SK-N-SH (cell line): ENCODE data around the gene KCTD14. TPM values are rescaled to one million over a fixed set of nuclear protein-coding genes. Genes with fewer than 3 reads are reported as not detected.

Experiments
- CTCF ChIA-PET: fragments of 300-600, 350-600 bp; formaldehyde crosslinking; extraction: SDS; loops from one replicate; lab custom pipeline; 2021; lab: Yijun Ruan, JAX
- POLR2A ChIA-PET: fragments of 350-600 bp; sonication (Branson Sonifier 250); formaldehyde crosslinking; extraction: SDS; loops from one replicate; lab custom pipeline; 2020; ENCODE audit warnings: antibody characterized with exemption, inconsistent platforms; lab: Yijun Ruan, JAX
- DNase-seq: peaks from one replicate; pipeline ENCODE4 v3.0.0; 2012
- H2AFZ ChIP-seq: fragments of 200-600 bp; sonication (generic); 2 replicates; pipeline ENCODE4 v1.8.1; 2016; ENCODE audit warnings: antibody characterized with exemption, mild to moderate bottlenecking, low read depth
- H3F3A ChIP-seq: fragments of 200-600 bp; sonication (generic); replicated peaks from 2 replicates; pipeline ENCODE3; 2016; ENCODE audit warnings: antibody characterized with exemption, mild to moderate bottlenecking; ENCODE audit not compliant: insufficient read depth
- H3K27ac ChIP-seq, 2 experiments: fragments of 200-500 bp in 1 of 2; fragments of 200-600 bp in 1 of 2; sonication (Bioruptor generic) in 1 of 2; sonication (generic), shearing (Covaris generic) in 1 of 2; 2 replicates each; pipeline versions ENCODE4 v1.5.1 to v1.6.1; 2014 to 2016; ENCODE audit warnings: low read depth in 2 of 2, inconsistent platforms in 1 of 2, low read length in 1 of 2, mild to moderate bottlenecking in 1 of 2, mixed read lengths in 1 of 2
- H3K27me3 ChIP-seq: fragments of 200-600 bp; sonication (generic), shearing (Covaris generic); 2 replicates; pipeline ENCODE4 v1.6.1; 2016; ENCODE audit warnings: mixed run types; ENCODE audit not compliant: insufficient read depth
- H3K36me3 ChIP-seq, 2 experiments: fragments of 200-500 bp in 1 of 2; fragments of 200-600 bp in 1 of 2; sonication (Bioruptor generic) in 1 of 2; sonication (generic) in 1 of 2; replicated peaks in 1 of 2; 2 replicates each; pipeline versions ENCODE3 to v1.5.1; 2014 to 2016; ENCODE audit warnings: low read length in 1 of 2, mild to moderate bottlenecking in 1 of 2; ENCODE audit not compliant: insufficient read depth in 2 of 2, control insufficient read depth in 1 of 2
- H3K4me1 ChIP-seq, 2 experiments: fragments of 200-500 bp in 1 of 2; fragments of 200-600 bp in 1 of 2; sonication (Bioruptor generic) in 1 of 2; sonication (generic), shearing (Covaris generic) in 1 of 2; 2 replicates each; pipeline versions ENCODE4 v1.5.1 to v1.6.1; 2014 to 2016; ENCODE audit warnings: low read depth in 1 of 2, low read length in 1 of 2, mixed run types in 1 of 2; ENCODE audit not compliant: insufficient read depth in 2 of 2, control insufficient read depth in 1 of 2
- H3K4me2 ChIP-seq: fragments of 200-600 bp; sonication (generic), shearing (Covaris generic); 2 replicates; pipeline ENCODE4 v1.6.1; 2017; ENCODE audit warnings: mixed run types
- H3K4me3 ChIP-seq, 2 experiments: fragments of 200-500 bp in 1 of 2; fragments of 200-600 bp in 1 of 2; sonication (Bioruptor generic) in 1 of 2; sonication (generic), shearing (Covaris generic) in 1 of 2; 2 replicates each; pipeline versions ENCODE4 v1.5.1 to v1.8.1; 2014 to 2016; ENCODE audit warnings: low read depth in 2 of 2, inconsistent platforms in 1 of 2, low read length in 1 of 2, mild to moderate bottlenecking in 1 of 2, mixed read lengths in 1 of 2, moderate library complexity in 1 of 2
- H3K79me2 ChIP-seq: fragments of 200-600 bp; sonication (generic); 2 replicates; pipeline ENCODE4 v1.8.1; 2017; ENCODE audit warnings: mild to moderate bottlenecking; ENCODE audit not compliant: insufficient read depth
- H3K9ac ChIP-seq: fragments of 200-600 bp; sonication (generic); 2 replicates; pipeline ENCODE4 v1.6.1; 2017; ENCODE audit warnings: mixed run types
- H3K9me2 ChIP-seq: fragments of 200-600 bp; sonication (generic); 2 replicates; pipeline ENCODE4 v1.6.1; 2017; ENCODE audit warnings: mixed run types
- H3K9me3 ChIP-seq: fragments of 200-600 bp; sonication (generic); 2 replicates; pipeline ENCODE4 v1.6.1; 2017; ENCODE audit warnings: mixed run types, mild to moderate bottlenecking, moderate library complexity
- H4K20me1 ChIP-seq: fragments of 200-600 bp; sonication (generic); 2 replicates; pipeline ENCODE4 v1.6.1; 2017; ENCODE audit warnings: mild to moderate bottlenecking, mixed run types; ENCODE audit not compliant: insufficient read depth
- CHD2 ChIP-seq: fragments of 150-350 bp; IDR thresholded peaks from 2 replicates; pipeline ENCODE4 v1.6.1; 2018; ENCODE audit warnings: low read length; ENCODE audit not compliant: partially characterized antibody
- FOSL2 ChIP-seq: IDR thresholded peaks from 2 replicates; pipeline ENCODE4 v1.4.0; 2012; ENCODE audit warnings: low read depth, mild to moderate bottlenecking, moderate library complexity, borderline replicate concordance
- NFIC ChIP-seq: IDR thresholded peaks from 2 replicates; pipeline ENCODE4 v1.4.0; 2012; ENCODE audit warnings: borderline replicate concordance
- NRF1 ChIP-seq: IDR thresholded peaks from 2 replicates; pipeline ENCODE4 v1.6.1; 2012; ENCODE audit warnings: low read depth, mild to moderate bottlenecking, low read length
- RCOR1 ChIP-seq: fragments of 150-350 bp; IDR thresholded peaks from 2 replicates; pipeline ENCODE4 v1.6.1; 2017; ENCODE audit warnings: antibody characterized with exemption, low read length
- RFX5 ChIP-seq: IDR thresholded peaks from 2 replicates; pipeline ENCODE4 v1.6.1; 2012; ENCODE audit warnings: mild to moderate bottlenecking, improper control_type of control experiment, low read length
- RXRA ChIP-seq: IDR thresholded peaks from 2 replicates; pipeline ENCODE4 v1.4.0; 2012; ENCODE audit warnings: low read depth, mild to moderate bottlenecking, borderline replicate concordance
- TAF1 ChIP-seq: IDR thresholded peaks from 2 replicates; pipeline ENCODE4 v1.6.1; 2012; ENCODE audit warnings: low read depth, mild to moderate bottlenecking, low read length, moderate library complexity, borderline replicate concordance
- TCF12 ChIP-seq: IDR thresholded peaks from 2 replicates; pipeline ENCODE4 v1.4.0; 2012
- TEAD4 ChIP-seq: IDR thresholded peaks from 2 replicates; pipeline ENCODE4 v1.4.0; 2012; ENCODE audit warnings: mild to moderate bottlenecking, borderline replicate concordance; ENCODE audit not compliant: insufficient read depth
- USF1 ChIP-seq: IDR thresholded peaks from 2 replicates; pipeline ENCODE4 v1.4.0; 2012; ENCODE audit warnings: low read depth, borderline replicate concordance
- WGBS: methylation state at CpG from one replicate; pipeline ENCODE4 v1.1.6; 2017; ENCODE audit warnings: low lambda C conversion rate; 5-methylcytosine and 5-hydroxymethylcytosine counted together
- polyA plus RNA-seq, 3 experiments: library from polyadenylated mRNA; depleted of rRNA; stranded (reverse); fragments of >200 nt; gene quantifications; 2 replicates each; pipeline ENCODE4 v1.2.3, GENCODE V29; 2012
- TF ChIP-seq, protein P1 (sequence below): fragments of 150-350 bp; IDR thresholded peaks from 2 replicates; pipeline ENCODE4 v1.6.1; 2017; ENCODE audit warnings: antibody characterized with exemption, low read length, low read depth, borderline replicate concordance
- TF ChIP-seq, protein P2 (sequence below): IDR thresholded peaks from 2 replicates; pipeline ENCODE4 v1.4.0; 2012; ENCODE audit warnings: low read depth
- TF ChIP-seq, protein P3 (sequence below): fragments of 200-600 bp; sonication (generic); IDR thresholded peaks from 2 replicates; pipeline ENCODE4 v1.6.1; 2017; ENCODE audit warnings: antibody characterized with exemption, mild to moderate bottlenecking, moderate library complexity
- TF ChIP-seq, protein P4 (sequence below): IDR thresholded peaks from 2 replicates; pipeline ENCODE4; 2012

The KCTD14 gene
- polyA plus RNA-seq, 1 of the 3 experiments (the other 2 are of a cell fraction): 0.25 TPM

DNA sequence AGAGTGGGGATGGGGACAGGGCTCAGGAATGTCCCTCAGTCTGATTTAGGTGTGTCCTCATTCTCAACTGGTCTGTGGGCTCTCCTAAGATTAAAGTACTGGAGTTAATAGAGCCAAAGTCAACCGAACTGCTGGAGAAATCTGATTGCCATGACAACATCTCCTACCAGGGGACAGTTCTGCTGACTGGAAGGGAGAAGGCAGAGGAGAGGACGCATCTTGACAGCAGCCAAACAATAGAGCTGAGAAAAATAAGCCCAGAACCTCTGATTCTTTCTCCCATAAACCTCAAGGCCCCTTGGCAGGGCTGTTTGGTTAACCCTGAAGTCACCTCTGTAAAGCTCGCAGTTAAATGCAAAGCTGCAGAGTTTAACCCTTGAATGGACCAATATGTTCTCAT, 2.8 kb downstream of the KCTD14 start:
- ChIA-PET CTCF (interaction anchor here (1.3 kb wide), 1 partner anchor 25 kb away, joined by 6 read pairs; no protein-coding TSS in a partner anchor), POLR2A (no interaction called here)
- Histone ChIP-seq H3K79me2 (no peaks in the 10 kb centered on the region), H3F3A (no peaks in the 10 kb centered on the region), H3K9ac (no peak overlapping the region), H3K9me2 (no peaks in the 10 kb centered on the region), H3K27me3 (no peaks in the 10 kb centered on the region), H3K4me2 (no peak overlapping the region), H3K4me3 (no peak overlapping the region), H4K20me1 (no peaks in the 10 kb centered on the region), H3K9me3 (no peaks in the 10 kb centered on the region), H3K4me1 (no peaks in the 10 kb centered on the region), H3K36me3 (no peaks in the 10 kb centered on the region), H3K27ac (peak overlapping the region in 1 of 2 experiments; percentile 3; a peak in 1 of 4 replicates), H2AFZ (no peak overlapping the region; the same call in 1 of the 2 replicates)
- no peak for TF ChIP-seq CHD2
- WGBS: 41% methylated on average over 3 of the region's 3 CpGs
- DNase-seq: peak; percentile 14

GRCh38 chr11:78019808-78020207, 3.3 kb downstream of the KCTD14 start:
- H3K9ac ChIP-seq: no peak overlapping the region
- H3K27me3 ChIP-seq: no peaks in the 10 kb centered on the region
- peak overlapping the region in 1 of 2 experiments; percentile 3; a peak in 1 of 4 replicates for H3K27ac ChIP-seq
- H3K9me3 ChIP-seq: no peaks in the 10 kb centered on the region
- no peak overlapping the region for H3K4me3 ChIP-seq
- no peak for DNase-seq
- WGBS: 51% methylated on average over 4 of the region's 4 CpGs
- H4K20me1 ChIP-seq: no peaks in the 10 kb centered on the region
- no peaks in the 10 kb centered on the region for H3K9me2 ChIP-seq
- H2AFZ ChIP-seq: no peak overlapping the region; the same call in 1 of the 2 replicates
- TF ChIP-seq FOSL2 (peak; percentile 14; the same call in 1 of the 2 replicates), TEAD4 (no peak)
- TF ChIP-seq, all 33 proteins: peak for 1
- H3F3A ChIP-seq: no peaks in the 10 kb centered on the region
- H3K4me2 ChIP-seq: no peak overlapping the region
- ChIA-PET POLR2A (no interaction called here), CTCF (interaction anchor here (1.3 kb wide), 1 partner anchor 26 kb away, joined by 6 read pairs; no protein-coding TSS in a partner anchor)
- H3K4me1 ChIP-seq: no peaks in the 10 kb centered on the region
- no peaks in the 10 kb centered on the region for H3K36me3 ChIP-seq
- H3K79me2 ChIP-seq: no peaks in the 10 kb centered on the region

- no peak overlapping the region for H3K4me2 ChIP-seq
- ChIA-PET CTCF (no interaction called here), POLR2A (no interaction called here)
- H3K79me2 ChIP-seq: no peaks in the 10 kb centered on the region
- H3K36me3 ChIP-seq: no peaks in the 10 kb centered on the region
- H3K4me1 ChIP-seq: no peaks in the 10 kb centered on the region
- TF ChIP-seq TAF1 (no peak), TCF12 (no peak), RXRA (no peak), NFIC (no peak), USF1 (no peak), CHD2 (no peak), RFX5 (no peak), FOSL2 (no peak), NRF1 (no peak), RCOR1 (no peak)
- TF ChIP-seq, protein P1, sequence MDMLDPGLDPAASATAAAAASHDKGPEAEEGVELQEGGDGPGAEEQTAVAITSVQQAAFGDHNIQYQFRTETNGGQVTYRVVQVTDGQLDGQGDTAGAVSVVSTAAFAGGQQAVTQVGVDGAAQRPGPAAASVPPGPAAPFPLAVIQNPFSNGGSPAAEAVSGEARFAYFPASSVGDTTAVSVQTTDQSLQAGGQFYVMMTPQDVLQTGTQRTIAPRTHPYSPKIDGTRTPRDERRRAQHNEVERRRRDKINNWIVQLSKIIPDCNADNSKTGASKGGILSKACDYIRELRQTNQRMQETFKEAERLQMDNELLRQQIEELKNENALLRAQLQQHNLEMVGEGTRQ: no peak
- TF ChIP-seq, protein P2, sequence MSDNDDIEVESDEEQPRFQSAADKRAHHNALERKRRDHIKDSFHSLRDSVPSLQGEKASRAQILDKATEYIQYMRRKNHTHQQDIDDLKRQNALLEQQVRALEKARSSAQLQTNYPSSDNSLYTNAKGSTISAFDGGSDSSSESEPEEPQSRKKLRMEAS: no peak
- TF ChIP-seq, protein P3, sequence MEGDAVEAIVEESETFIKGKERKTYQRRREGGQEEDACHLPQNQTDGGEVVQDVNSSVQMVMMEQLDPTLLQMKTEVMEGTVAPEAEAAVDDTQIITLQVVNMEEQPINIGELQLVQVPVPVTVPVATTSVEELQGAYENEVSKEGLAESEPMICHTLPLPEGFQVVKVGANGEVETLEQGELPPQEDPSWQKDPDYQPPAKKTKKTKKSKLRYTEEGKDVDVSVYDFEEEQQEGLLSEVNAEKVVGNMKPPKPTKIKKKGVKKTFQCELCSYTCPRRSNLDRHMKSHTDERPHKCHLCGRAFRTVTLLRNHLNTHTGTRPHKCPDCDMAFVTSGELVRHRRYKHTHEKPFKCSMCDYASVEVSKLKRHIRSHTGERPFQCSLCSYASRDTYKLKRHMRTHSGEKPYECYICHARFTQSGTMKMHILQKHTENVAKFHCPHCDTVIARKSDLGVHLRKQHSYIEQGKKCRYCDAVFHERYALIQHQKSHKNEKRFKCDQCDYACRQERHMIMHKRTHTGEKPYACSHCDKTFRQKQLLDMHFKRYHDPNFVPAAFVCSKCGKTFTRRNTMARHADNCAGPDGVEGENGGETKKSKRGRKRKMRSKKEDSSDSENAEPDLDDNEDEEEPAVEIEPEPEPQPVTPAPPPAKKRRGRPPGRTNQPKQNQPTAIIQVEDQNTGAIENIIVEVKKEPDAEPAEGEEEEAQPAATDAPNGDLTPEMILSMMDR: no peak
- TF ChIP-seq, protein P4, sequence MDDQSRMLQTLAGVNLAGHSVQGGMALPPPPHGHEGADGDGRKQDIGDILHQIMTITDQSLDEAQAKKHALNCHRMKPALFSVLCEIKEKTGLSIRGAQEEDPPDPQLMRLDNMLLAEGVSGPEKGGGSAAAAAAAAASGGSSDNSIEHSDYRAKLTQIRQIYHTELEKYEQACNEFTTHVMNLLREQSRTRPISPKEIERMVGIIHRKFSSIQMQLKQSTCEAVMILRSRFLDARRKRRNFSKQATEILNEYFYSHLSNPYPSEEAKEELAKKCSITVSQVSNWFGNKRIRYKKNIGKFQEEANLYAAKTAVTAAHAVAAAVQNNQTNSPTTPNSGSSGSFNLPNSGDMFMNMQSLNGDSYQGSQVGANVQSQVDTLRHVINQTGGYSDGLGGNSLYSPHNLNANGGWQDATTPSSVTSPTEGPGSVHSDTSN: no peak
- H3K27ac ChIP-seq: no peak overlapping the region
- H3K9me3 ChIP-seq: no peaks in the 10 kb centered on the region
- H3K9ac ChIP-seq: no peak overlapping the region
- H3K9me2 ChIP-seq: no peaks in the 10 kb centered on the region
- WGBS: 100% methylated on average over 1 of the region's 1 CpG
- H3F3A ChIP-seq: no peaks in the 10 kb centered on the region
- H2AFZ ChIP-seq: no peak overlapping the region
- no peaks in the 10 kb centered on the region for H3K27me3 ChIP-seq
- H4K20me1 ChIP-seq: no peaks in the 10 kb centered on the region
- no peak overlapping the region for H3K4me3 ChIP-seq
- no peak for DNase-seq
Observed at GRCh38 chr11:78015878-78016277, 7.2 kb downstream of the KCTD14 start.
